GM20000 (cell line): Measurements from ENCODE around the gene VSNL1.
"Not testable (repeated sequence)": the region's sequence is repeated elsewhere in the genome, so short reads cannot be mapped to it uniquely, and the experiment has no call there.

Source experiments
- DNase-seq: peaks from one replicate; pipeline ENCODE4 v3.0.0; 2012; ENCODE audit warnings: low spot score
- TF ChIP-seq, protein P1 (sequence below): IDR thresholded peaks from 2 replicates; pipeline ENCODE4 v1.5.1; 2012; ENCODE audit warnings: mild to moderate bottlenecking, control low read depth; ENCODE audit errors: extremely low read depth, missing control alignments

Gene VSNL1

DNA sequence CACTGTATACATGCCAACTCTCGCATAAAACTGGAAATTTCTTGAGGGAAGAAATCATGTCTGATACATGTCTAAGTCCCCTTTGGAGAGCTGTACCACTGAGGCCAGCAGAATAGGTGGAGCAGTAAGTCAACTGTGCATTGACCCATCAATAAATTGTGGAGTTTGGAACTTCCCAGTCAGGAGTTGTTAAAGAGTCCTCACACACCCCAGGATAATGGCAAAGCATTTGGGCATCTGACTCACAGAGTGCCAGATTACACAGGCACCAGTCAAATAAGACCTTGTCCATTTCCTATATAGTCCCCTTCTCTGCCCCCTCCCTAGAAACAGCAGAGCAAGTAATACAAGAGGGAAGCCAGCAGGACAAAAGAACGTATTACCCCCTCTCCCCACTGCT is 10.4 kb downstream of the VSNL1 start:
- DNase-seq, result no peak
- TF ChIP-seq, protein P1, sequence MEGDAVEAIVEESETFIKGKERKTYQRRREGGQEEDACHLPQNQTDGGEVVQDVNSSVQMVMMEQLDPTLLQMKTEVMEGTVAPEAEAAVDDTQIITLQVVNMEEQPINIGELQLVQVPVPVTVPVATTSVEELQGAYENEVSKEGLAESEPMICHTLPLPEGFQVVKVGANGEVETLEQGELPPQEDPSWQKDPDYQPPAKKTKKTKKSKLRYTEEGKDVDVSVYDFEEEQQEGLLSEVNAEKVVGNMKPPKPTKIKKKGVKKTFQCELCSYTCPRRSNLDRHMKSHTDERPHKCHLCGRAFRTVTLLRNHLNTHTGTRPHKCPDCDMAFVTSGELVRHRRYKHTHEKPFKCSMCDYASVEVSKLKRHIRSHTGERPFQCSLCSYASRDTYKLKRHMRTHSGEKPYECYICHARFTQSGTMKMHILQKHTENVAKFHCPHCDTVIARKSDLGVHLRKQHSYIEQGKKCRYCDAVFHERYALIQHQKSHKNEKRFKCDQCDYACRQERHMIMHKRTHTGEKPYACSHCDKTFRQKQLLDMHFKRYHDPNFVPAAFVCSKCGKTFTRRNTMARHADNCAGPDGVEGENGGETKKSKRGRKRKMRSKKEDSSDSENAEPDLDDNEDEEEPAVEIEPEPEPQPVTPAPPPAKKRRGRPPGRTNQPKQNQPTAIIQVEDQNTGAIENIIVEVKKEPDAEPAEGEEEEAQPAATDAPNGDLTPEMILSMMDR, result no peak

- DNase-seq, result no peak
- TF ChIP-seq, protein P1, result no peak
Observed at GRCh38 chr2:17555150-17555549, 14.7 kb downstream of the VSNL1 start.

DNA sequence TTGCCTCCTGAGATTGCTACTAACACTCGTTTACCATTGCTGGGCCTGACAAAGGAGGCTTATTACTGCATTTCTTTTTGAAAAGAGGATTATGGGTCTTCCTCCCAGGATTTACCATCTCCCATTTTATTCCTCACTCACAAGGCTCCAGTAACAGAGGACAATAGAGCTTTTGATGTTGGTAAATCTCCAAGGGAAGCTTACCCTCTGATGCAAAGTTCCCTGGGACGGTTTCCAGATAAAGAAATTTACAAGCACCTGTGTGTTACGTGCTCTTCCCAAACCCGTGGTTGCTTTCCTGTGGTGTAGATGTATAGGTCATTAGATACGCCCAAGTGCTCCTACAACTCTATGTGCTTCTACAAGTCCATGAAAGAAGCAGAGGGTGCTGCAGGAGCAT is 17.1 kb downstream of the VSNL1 start:
- DNase-seq, result no peak

GRCh38 chr2:17558053-17558452 is 17.6 kb downstream of the VSNL1 start:
- no peak for DNase-seq
- TF ChIP-seq, protein P1, result no peak

More for the DNA sequence above, 17.1 kb downstream of the VSNL1 start:
- TF ChIP-seq, protein P1, result no peak

DNA sequence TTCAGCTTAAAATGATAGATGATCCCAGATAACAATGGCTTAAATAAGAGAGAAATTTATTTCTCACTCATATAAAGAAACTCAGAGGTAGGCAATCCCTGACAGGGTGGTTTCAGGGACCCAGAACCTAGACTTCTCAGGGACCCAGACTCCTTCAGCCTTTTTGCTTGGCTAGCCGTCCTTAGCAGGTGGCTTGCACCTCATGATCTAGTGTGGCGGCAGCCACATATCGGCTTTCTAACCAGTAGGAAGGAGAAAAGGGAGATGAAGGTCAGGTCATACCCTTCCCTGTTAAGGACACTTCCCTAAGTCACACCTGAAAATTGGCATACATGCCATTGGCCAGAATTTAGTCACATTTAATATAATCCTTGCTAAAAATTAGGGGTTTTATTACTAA is 18.4 kb downstream of the VSNL1 start:
- no peak for DNase-seq
- TF ChIP-seq, protein P1, result no peak

DNA sequence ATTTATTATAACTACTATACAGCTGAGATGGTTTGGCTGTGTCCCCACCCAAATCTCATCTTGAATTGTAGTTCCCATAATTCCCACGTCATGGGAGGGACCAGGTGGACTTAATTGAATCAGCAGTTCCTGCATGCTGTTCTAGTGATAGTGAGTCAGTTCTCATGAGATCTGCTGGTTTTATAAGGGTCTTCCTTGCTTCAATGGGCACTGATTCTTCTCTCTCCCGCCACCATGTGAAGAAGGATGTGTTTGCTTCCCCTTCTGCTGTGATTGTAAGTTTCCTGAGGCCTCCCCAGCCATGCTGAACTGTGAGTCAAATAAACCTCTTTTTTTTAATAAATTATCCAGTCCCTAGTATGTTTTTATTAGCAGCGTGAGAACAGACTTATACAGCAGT is 25.2 kb downstream of the VSNL1 start:
- DNase-seq, result not testable (repeated sequence)

DNA sequence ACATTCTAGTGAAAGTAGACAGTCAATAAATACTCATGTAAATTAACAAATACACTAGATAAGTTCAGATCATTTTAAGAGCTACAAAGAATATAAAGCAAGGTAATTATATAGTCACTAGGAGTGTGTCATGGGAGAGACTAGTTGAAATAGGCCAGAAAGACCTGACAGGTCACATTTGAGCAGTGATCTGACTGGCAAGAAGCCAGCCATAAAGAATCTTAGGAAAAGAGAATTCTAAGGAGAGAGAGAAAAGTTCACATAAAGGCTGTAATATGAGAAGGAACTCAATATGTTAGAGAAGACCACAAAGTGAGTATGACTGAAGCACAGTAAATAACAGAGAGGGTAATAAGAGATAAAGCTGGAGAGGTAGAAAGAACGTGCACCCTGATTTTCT is 31.2 kb downstream of the VSNL1 start:
- DNase-seq, result no peak
- TF ChIP-seq, protein P1, result no peak

- TF ChIP-seq, protein P1, result no peak
- peak; percentile 12 for DNase-seq
Observed at GRCh38 chr2:17573085-17573803, 32.7 kb downstream of the VSNL1 start.
